Hepatocyte (in vitro differentiated cells): ENCODE measurements around the gene FMN1. TPM values are rescaled to one million over a fixed set of nuclear protein-coding genes. Genes with fewer than 3 reads are reported as not detected.
A peak's percentile ranks its signal among the peaks of the same experiment; 100 is the strongest.

ENCODE experiments used
- DNase-seq: peaks from one replicate; pipeline ENCODE4 v3.0.0-alpha.2; 2016; ENCODE audit warnings: low spot score
- H2AFZ ChIP-seq: fragments of 200-600 bp; sonication (generic); 2 replicates; pipeline ENCODE4 v1.6.0; 2016; ENCODE audit warnings: antibody characterized with exemption, mild to moderate bottlenecking
- H3K27ac ChIP-seq: fragments of 200-600 bp; sonication (generic); 2 replicates; pipeline ENCODE4 v1.5.1; 2016; ENCODE audit warnings: mild to moderate bottlenecking
- H3K27me3 ChIP-seq: fragments of 200-600 bp; sonication (generic); 2 replicates; pipeline ENCODE4 v1.6.1; 2016
- H3K36me3 ChIP-seq: fragments of 200-600 bp; sonication (generic); replicated peaks from 2 replicates; pipeline ENCODE4 v1.5.1; 2016; ENCODE audit warnings: low read depth; ENCODE audit not compliant: insufficient read depth
- H3K4me1 ChIP-seq: fragments of 200-600 bp; sonication (generic); 2 replicates; pipeline ENCODE4 v1.5.1; 2016; ENCODE audit warnings: mild to moderate bottlenecking, moderate library complexity; ENCODE audit not compliant: insufficient read depth
- H3K4me2 ChIP-seq: fragments of 200-600 bp; sonication (generic); 2 replicates; pipeline ENCODE4 v1.6.0; 2016
- H3K4me3 ChIP-seq: fragments of 200-600 bp; sonication (generic); 2 replicates; pipeline ENCODE4 v1.5.1; 2016; ENCODE audit warnings: mild to moderate bottlenecking
- H3K79me2 ChIP-seq: fragments of 200-600 bp; sonication (generic); 2 replicates; pipeline ENCODE4 v1.6.0; 2017; ENCODE audit warnings: mild to moderate bottlenecking
- H3K9me2 ChIP-seq: fragments of 200-600 bp; sonication (generic); replicated peaks from 2 replicates; pipeline ENCODE4 v1.6.0; 2017; ENCODE audit warnings: mild to moderate bottlenecking; ENCODE audit not compliant: insufficient read depth
- H3K9me3 ChIP-seq: fragments of 200-600 bp; sonication (generic); 2 replicates; pipeline ENCODE4 v1.5.1; 2016; ENCODE audit warnings: low read depth, mild to moderate bottlenecking
- H4K20me1 ChIP-seq: fragments of 200-600 bp; sonication (generic); 2 replicates; pipeline ENCODE4 v1.6.0; 2016; ENCODE audit warnings: mild to moderate bottlenecking; ENCODE audit not compliant: insufficient read depth, poor library complexity, severe bottlenecking
- CTCF ChIP-seq: fragments of 200-600 bp; sonication (generic); IDR thresholded peaks from 2 replicates; pipeline ENCODE4 v1.5.1; 2016; ENCODE audit warnings: antibody characterized with exemption, mild to moderate bottlenecking; ENCODE audit not compliant: poor library complexity
- EZH2 ChIP-seq: fragments of 200-600 bp; sonication (generic); IDR thresholded peaks from 2 replicates; pipeline ENCODE4 v1.6.1; 2016; ENCODE audit warnings: antibody characterized with exemption, mild to moderate bottlenecking, borderline replicate concordance
- EZH2phosphoT487 ChIP-seq: fragments of 200-600 bp; sonication (generic); IDR thresholded peaks from one replicate; pipeline ENCODE4 v1.6.1; 2018; ENCODE audit warnings: antibody characterized with exemption, mild to moderate bottlenecking, low read depth, moderate library complexity; ENCODE audit not compliant: unreplicated experiment, severe bottlenecking
- WGBS: methylation state at CpG from one replicate; pipeline ENCODE4 v1.1.6; 2016; ENCODE audit warnings: low lambda C conversion rate; ENCODE audit errors: missing lambda C conversion rate; 5-methylcytosine and 5-hydroxymethylcytosine counted together
- polyA plus RNA-seq: library from polyadenylated mRNA; unstranded; fragments of >200 nt; fragmentation: Nextera tagmentation; extraction: Ambion mirVana; gene quantifications from 2 replicates; pipeline ENCODE4 v1.2.1, GENCODE V29; 2016
- total RNA-seq: library from RNA; depleted of rRNA; stranded (reverse); fragments of >200 nt; gene quantifications from 2 replicates; pipeline ENCODE4 v1.2.3, GENCODE V29; 2014

FMN1 gene
- total and polyA plus RNA-seq, 2 experiments from 2014 or later, result 0.07 to 0.70 TPM

- DNase-seq, result no peak
- peak overlapping the region; percentile 20 for H3K27ac ChIP-seq
Measured at GRCh38 chr15:33146051-33146450, 48.5 kb downstream of the FMN1 start.

GRCh38 chr15:33145447-33145846, 49.1 kb downstream of the FMN1 start:
- WGBS, result 88% methylated on average over 6 of the region's 6 CpGs
- Histone ChIP-seq H2AFZ (no peak overlapping the region), H3K79me2 (no peaks in the 10 kb centered on the region), H3K27ac (no peak overlapping the region), H3K4me2 (no peak overlapping the region), H3K9me2 (no peaks in the 10 kb centered on the region), H3K9me3 (no peaks in the 10 kb centered on the region), H3K27me3 (no peaks in the 10 kb centered on the region), H4K20me1 (no peaks in the 10 kb centered on the region), H3K36me3 (no peaks in the 10 kb centered on the region), H3K4me1 (peaks cover 6% of the 10 kb centered on the region), H3K4me3 (no peak overlapping the region)
- no peak for DNase-seq
- TF ChIP-seq CTCF (no peak), EZH2 (no peak), EZH2phosphoT487 (no peak)

More at GRCh38 chr15:33146051-33146450, 48.5 kb downstream of the FMN1 start:
- no peaks in the 10 kb centered on the region for H3K36me3 ChIP-seq
- no peak overlapping the region for H2AFZ ChIP-seq
- TF ChIP-seq EZH2 (no peak), EZH2phosphoT487 (no peak), CTCF (no peak)
- no peaks in the 10 kb centered on the region for H3K27me3 ChIP-seq
- no peak overlapping the region for H3K4me3 ChIP-seq
- no peaks in the 10 kb centered on the region for H4K20me1 ChIP-seq
- no peak overlapping the region for H3K4me2 ChIP-seq
- no peaks in the 10 kb centered on the region for H3K9me3 ChIP-seq
- H3K9me2 ChIP-seq, result no peaks in the 10 kb centered on the region
- H3K79me2 ChIP-seq, result no peaks in the 10 kb centered on the region
- peaks cover 6% of the 10 kb centered on the region for H3K4me1 ChIP-seq
- WGBS, result 89% methylated on average over 7 of the region's 7 CpGs

GRCh38 chr15:33142708-33143107, 51.8 kb downstream of the FMN1 start:
- peak; percentile 45 for DNase-seq
- Histone ChIP-seq H3K36me3 (no peaks in the 10 kb centered on the region), H3K4me2 (no peak overlapping the region), H3K4me1 (peaks cover 6% of the 10 kb centered on the region), H3K27ac (no peak overlapping the region), H3K79me2 (no peaks in the 10 kb centered on the region), H3K9me3 (no peaks in the 10 kb centered on the region), H2AFZ (no peak overlapping the region), H3K4me3 (no peak overlapping the region), H3K27me3 (no peaks in the 10 kb centered on the region), H4K20me1 (no peaks in the 10 kb centered on the region), H3K9me2 (no peaks in the 10 kb centered on the region)
- WGBS, result 38% methylated on average over 2 of the region's 2 CpGs
- TF ChIP-seq CTCF (no peak), EZH2 (no peak), EZH2phosphoT487 (no peak)

- DNase-seq, result no peak
- no peak overlapping the region for H2AFZ ChIP-seq
- H3K9me2 ChIP-seq, result no peaks in the 10 kb centered on the region
- no peak overlapping the region for H3K4me2 ChIP-seq
- H3K27ac ChIP-seq, result no peak overlapping the region
- no peaks in the 10 kb centered on the region for H3K79me2 ChIP-seq
- H3K4me3 ChIP-seq, result no peak overlapping the region
- H3K4me1 ChIP-seq, result peaks cover 6% of the 10 kb centered on the region
- no peaks in the 10 kb centered on the region for H3K9me3 ChIP-seq
- WGBS, result 50% methylated on average over 3 of the region's 3 CpGs
- TF ChIP-seq EZH2 (no peak), CTCF (no peak), EZH2phosphoT487 (no peak)
- H3K27me3 ChIP-seq, result peaks cover 6% of the 10 kb centered on the region
- no peaks in the 10 kb centered on the region for H4K20me1 ChIP-seq
- H3K36me3 ChIP-seq, result no peaks in the 10 kb centered on the region
Measured at GRCh38 chr15:33138000-33138399, 56.5 kb downstream of the FMN1 start.
